ENCODE measurements around the gene NSG1.

Gene NSG1

DNA sequence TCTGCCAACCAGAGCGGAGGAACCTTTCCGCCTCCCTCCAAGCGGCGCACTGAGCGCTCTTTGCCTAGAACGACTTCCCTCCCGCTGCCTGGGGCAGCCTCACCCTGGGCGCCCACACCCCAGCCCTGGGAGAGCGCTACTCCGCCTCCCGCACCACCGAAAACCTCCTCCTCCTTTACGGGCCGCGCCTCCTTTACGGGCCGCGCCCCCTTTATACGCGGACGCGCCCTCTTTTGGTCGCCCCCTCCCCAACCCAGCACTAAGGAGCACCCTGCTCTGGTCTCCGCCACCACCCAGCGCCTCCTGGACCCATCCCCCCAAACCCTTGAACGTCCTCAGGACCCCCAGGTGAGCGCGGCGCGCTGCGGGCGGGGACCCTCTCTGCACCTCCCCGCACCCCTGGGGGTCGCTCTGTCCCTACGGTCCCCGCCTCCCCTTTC lies 586 bp upstream of the NSG1 start:
- TF ChIP-seq TAF1 (IDR thresholded peaks at IDR 0.05; ENCODE audit: low read depth, low read length): no peak
- TF ChIP-seq POLR2A (IDR thresholded peaks at IDR 0.05; ENCODE audit: low read depth, low read length): no peak
- TF ChIP-seq PAX5 (IDR thresholded peaks at IDR 0.05; ENCODE audit: insufficient read depth, low read length, severe bottlenecking): no peak
- no peak for TF ChIP-seq POLR2AphosphoS5 (IDR thresholded peaks at IDR 0.05; ENCODE audit: low read depth, low read length)
- TF ChIP-seq POU2F2 (IDR thresholded peaks at IDR 0.05; ENCODE audit: low read depth, low read length): no peak
- TF ChIP-seq SPI1 (IDR thresholded peaks at IDR 0.05; ENCODE audit: low read depth, low read length): no peak
- no peak for FAIRE-seq
- no peak for DNase-seq (ENCODE audit: insufficient read length, low spot score)

- no peak for DNase-seq (ENCODE audit: insufficient read length, low spot score)
- FAIRE-seq: no peak
- no peak for TF ChIP-seq POLR2AphosphoS5 (IDR thresholded peaks at IDR 0.05; ENCODE audit: low read depth, low read length)
Observed at GRCh38 chr4:4387531-4388310, 819 bp downstream of the NSG1 start.

DNA sequence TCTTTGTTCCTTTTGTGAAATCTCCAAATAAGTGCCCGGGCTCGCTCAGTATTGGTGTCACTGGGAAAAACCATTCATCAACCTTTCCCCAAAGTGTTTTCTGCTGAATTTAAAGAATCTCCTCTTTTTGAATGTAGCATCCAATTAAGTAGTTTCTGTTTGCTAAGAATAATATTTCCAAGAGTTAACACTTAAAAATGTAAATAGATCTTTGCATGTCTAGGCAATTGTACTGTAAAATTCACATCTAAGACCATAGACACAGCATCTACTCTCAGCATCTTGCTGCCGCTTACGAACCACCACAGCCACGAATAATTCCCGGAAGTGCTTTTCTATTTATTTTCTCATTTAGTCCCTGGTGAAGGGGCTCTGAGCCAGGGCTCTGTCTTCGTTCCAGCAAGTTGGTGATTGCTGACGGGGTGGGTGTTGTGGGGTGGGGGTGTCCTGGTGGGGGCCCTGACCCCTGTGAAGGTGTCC lies 1.4 kb downstream of the NSG1 start:
- no peak for FAIRE-seq
- no peak for DNase-seq (ENCODE audit: insufficient read length, low spot score)
- TF ChIP-seq TAF1 (IDR thresholded peaks at IDR 0.05; ENCODE audit: low read depth, low read length): no peak
- no peak for TF ChIP-seq POU2F2 (IDR thresholded peaks at IDR 0.05; ENCODE audit: low read depth, low read length)
- no peak for TF ChIP-seq PAX5 (IDR thresholded peaks at IDR 0.05; ENCODE audit: insufficient read depth, low read length, severe bottlenecking)
- TF ChIP-seq SPI1 (IDR thresholded peaks at IDR 0.05; ENCODE audit: low read depth, low read length): no peak
- no peak for TF ChIP-seq POLR2A (IDR thresholded peaks at IDR 0.05; ENCODE audit: low read depth, low read length)
- no peak for TF ChIP-seq POLR2AphosphoS5 (IDR thresholded peaks at IDR 0.05; ENCODE audit: low read depth, low read length)

GRCh38 chr4:4388836-4389575 lies 2.1 kb downstream of the NSG1 start:
- DNase-seq (ENCODE audit: insufficient read length, low spot score): no peak
- TF ChIP-seq PAX5 (IDR thresholded peaks at IDR 0.05; ENCODE audit: insufficient read depth, low read length, severe bottlenecking) (no peak), TAF1 (IDR thresholded peaks at IDR 0.05; ENCODE audit: low read depth, low read length) (no peak), POLR2AphosphoS5 (IDR thresholded peaks at IDR 0.05; ENCODE audit: low read depth, low read length) (no peak), SPI1 (IDR thresholded peaks at IDR 0.05; ENCODE audit: low read depth, low read length) (no peak), POLR2A (IDR thresholded peaks at IDR 0.05; ENCODE audit: low read depth, low read length) (no peak), POU2F2 (IDR thresholded peaks at IDR 0.05; ENCODE audit: low read depth, low read length) (no peak)
- FAIRE-seq: no peak

GRCh38 chr4:4390046-4390445 lies 3.1 kb downstream of the NSG1 start:
- no peak for FAIRE-seq
- TF ChIP-seq POLR2A (IDR thresholded peaks at IDR 0.05; ENCODE audit: low read depth, low read length) (no peak), POU2F2 (IDR thresholded peaks at IDR 0.05; ENCODE audit: low read depth, low read length) (no peak), SPI1 (IDR thresholded peaks at IDR 0.05; ENCODE audit: low read depth, low read length) (no peak), PAX5 (IDR thresholded peaks at IDR 0.05; ENCODE audit: insufficient read depth, low read length, severe bottlenecking) (no peak), TAF1 (IDR thresholded peaks at IDR 0.05; ENCODE audit: low read depth, low read length) (no peak), POLR2AphosphoS5 (IDR thresholded peaks at IDR 0.05; ENCODE audit: low read depth, low read length) (no peak)
- no peak for DNase-seq (ENCODE audit: insufficient read length, low spot score)

GRCh38 chr4:4390515-4391240 lies 3.8 kb downstream of the NSG1 start:
- FAIRE-seq (no peak), DNase-seq (ENCODE audit: insufficient read length, low spot score) (no peak)
- TF ChIP-seq POU2F2 (IDR thresholded peaks at IDR 0.05; ENCODE audit: low read depth, low read length) (no peak), PAX5 (IDR thresholded peaks at IDR 0.05; ENCODE audit: insufficient read depth, low read length, severe bottlenecking) (no peak), SPI1 (IDR thresholded peaks at IDR 0.05; ENCODE audit: low read depth, low read length) (no peak)

GRCh38 chr4:4391866-4392265 lies 5.0 kb downstream of the NSG1 start:
- FAIRE-seq: no peak
- no peak for DNase-seq (ENCODE audit: insufficient read length, low spot score)
- TF ChIP-seq POLR2A (IDR thresholded peaks at IDR 0.05; ENCODE audit: low read depth, low read length) (no peak), POU2F2 (IDR thresholded peaks at IDR 0.05; ENCODE audit: low read depth, low read length) (no peak), POLR2AphosphoS5 (IDR thresholded peaks at IDR 0.05; ENCODE audit: low read depth, low read length) (no peak)

- DNase-seq (ENCODE audit: insufficient read length, low spot score) (no peak), FAIRE-seq (no peak)
- no peak for TF ChIP-seq POLR2A (IDR thresholded peaks at IDR 0.05; ENCODE audit: low read depth, low read length)
- TF ChIP-seq SPI1 (IDR thresholded peaks at IDR 0.05; ENCODE audit: low read depth, low read length): no peak
- TF ChIP-seq PAX5 (IDR thresholded peaks at IDR 0.05; ENCODE audit: insufficient read depth, low read length, severe bottlenecking): no peak
- no peak for TF ChIP-seq POLR2AphosphoS5 (IDR thresholded peaks at IDR 0.05; ENCODE audit: low read depth, low read length)
- no peak for TF ChIP-seq TAF1 (IDR thresholded peaks at IDR 0.05; ENCODE audit: low read depth, low read length)
- TF ChIP-seq POU2F2 (IDR thresholded peaks at IDR 0.05; ENCODE audit: low read depth, low read length): no peak
Observed at GRCh38 chr4:4392501-4393183, 5.7 kb downstream of the NSG1 start.

GRCh38 chr4:4394644-4395043 lies 7.7 kb downstream of the NSG1 start:
- DNase-seq (ENCODE audit: insufficient read length, low spot score): no peak
- TF ChIP-seq POLR2A (IDR thresholded peaks at IDR 0.05; ENCODE audit: low read depth, low read length): no peak
- no peak for TF ChIP-seq PAX5 (IDR thresholded peaks at IDR 0.05; ENCODE audit: insufficient read depth, low read length, severe bottlenecking)
- no peak for TF ChIP-seq POLR2AphosphoS5 (IDR thresholded peaks at IDR 0.05; ENCODE audit: low read depth, low read length)
- TF ChIP-seq SPI1 (IDR thresholded peaks at IDR 0.05; ENCODE audit: low read depth, low read length): no peak
- TF ChIP-seq TAF1 (IDR thresholded peaks at IDR 0.05; ENCODE audit: low read depth, low read length): no peak
- TF ChIP-seq POU2F2 (IDR thresholded peaks at IDR 0.05; ENCODE audit: low read depth, low read length): no peak
- no peak for FAIRE-seq

Data from GM12891 (cell line).